T47D (cell line): ENCODE data around the gene PHF5A.
A peak's percentile ranks its signal among the peaks of the same experiment; 100 is the strongest.

Source experiments
- DNase-seq, 2 experiments: peaks; one replicate each; pipeline versions ENCODE4 v3.0.0 to v3.0.0-alpha.2; 2011 to 2012; ENCODE audit warnings: low read depth in 1 of 2, low spot score in 1 of 2
- JUND ChIP-seq: IDR thresholded peaks from 2 replicates; pipeline ENCODE4 v1.6.1; 2012; ENCODE audit warnings: low read depth
- in situ Hi-C: cut with HindIII; loops from 2 replicates; pipeline ENCODE4 v1.10.0; 2016; ENCODE audit warnings: low sequenced_read_pairs, low pct_unique_long_range_greater_than_20kb

Gene PHF5A

DNA sequence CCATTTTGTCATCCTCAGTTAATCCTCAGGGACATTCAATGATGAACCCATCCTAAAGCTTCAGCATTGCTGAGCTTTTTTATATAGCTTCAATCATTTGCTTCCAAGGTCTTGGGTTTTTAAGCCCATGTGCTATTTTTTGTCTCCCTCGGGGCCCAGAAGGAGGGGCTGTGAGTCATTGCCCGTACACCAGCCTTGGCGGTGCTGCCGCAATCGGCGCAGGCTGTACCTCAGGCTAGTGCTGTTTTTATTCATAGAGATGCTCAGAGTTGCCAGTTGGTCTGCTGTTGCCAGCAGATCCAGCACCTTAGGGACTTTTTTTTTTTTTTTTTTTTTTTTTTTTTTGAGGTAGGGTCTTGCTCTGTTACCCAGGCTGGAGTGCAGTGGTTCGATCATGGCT, 35.9 kb upstream of the PHF5A start:
- no peak for TF ChIP-seq JUND
- in situ Hi-C loops, result no loop called here
- no peak for DNase-seq

DNA sequence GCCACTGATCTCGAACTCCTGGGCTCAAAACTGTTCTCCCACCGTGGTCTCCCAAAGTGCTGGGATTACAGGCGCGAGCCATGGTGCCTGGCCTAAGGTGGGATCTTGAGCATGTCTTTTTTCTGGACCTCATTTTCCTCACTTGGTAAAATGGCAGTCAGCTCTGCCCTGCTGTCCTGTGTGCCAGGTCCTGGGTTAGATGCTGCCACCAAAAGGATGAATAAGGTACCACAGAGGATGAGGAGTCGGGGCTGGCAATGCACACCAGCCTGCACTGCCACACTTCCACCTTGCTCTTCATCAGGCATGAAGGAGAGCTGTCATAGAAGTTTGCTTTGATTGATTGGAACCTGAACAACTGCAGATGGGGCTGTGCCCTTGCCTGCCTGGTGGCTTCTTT, 32.7 kb upstream of the PHF5A start:
- in situ Hi-C loops, result no loop called here
- TF ChIP-seq JUND, result no peak
- DNase-seq, result peak in 1 of 2 experiments; percentile 66

- in situ Hi-C loops, result no loop called here
- no peak for DNase-seq
- no peak for TF ChIP-seq JUND
Observed at GRCh38 chr22:41500303-41500702, 31.8 kb upstream of the PHF5A start.

GRCh38 chr22:41499624-41500280, 31.3 kb upstream of the PHF5A start:
- DNase-seq, result no peak
- in situ Hi-C loops, result no loop called here
- no peak for TF ChIP-seq JUND

DNA sequence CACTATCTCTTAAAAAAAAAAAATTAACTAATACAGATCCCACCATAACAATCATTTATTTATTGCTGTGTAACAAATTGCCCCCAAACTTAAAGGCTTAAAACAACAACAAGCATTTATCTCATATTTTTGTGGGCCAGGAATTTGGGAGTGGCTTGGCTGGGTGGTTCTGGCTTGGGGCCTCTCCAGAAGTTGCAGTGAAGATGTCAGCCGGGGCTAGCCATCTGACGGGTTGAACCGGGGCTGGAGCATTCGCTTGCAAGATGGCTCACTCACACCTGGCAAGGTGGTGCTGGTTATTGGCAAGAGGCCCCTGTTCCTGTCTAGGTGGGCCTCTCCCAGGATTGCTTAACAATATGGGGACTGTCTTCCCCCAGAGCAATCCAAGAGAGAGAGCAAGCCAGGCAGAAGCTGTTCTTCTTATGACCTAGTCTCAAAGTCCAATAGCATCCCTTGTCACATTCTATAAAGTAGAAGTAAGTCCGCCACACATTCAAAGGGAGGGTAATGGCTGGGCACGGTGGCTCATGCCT, 29.9 kb upstream of the PHF5A start:
- no peak for TF ChIP-seq JUND
- in situ Hi-C loops, result no loop called here
- no peak for DNase-seq

DNA sequence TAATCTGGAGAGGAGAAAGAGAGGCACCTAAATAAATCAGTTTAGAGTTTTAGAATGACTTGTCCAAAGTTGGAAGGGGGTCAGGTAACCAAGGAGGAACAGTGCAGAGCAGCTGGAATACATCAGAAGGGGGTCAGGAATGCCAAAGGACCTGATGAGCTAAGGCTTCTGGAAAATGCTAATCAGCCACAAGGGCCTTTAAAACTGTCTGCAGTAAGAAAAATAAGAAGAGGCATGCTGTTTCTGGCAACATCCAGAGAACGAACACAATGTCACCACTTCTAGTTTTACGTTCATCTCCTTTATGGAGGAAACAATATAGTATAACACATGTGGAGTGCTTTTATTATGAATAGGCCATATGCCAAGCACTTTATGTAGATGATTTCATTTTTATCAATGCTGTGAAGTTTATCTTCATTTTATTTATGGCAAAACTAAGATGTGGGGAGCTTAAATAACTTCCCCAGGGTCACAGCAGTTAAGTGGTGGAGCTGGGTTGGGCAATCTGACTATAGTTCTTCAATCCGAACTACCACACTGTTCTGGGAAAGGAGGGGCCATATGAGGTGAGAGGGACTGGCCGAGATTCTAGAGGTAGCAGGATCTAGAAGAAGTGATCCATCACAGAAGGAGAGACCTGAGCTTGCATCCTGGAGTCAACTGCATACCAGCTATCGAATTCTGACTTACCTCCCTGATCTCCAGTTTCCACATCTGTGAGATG, 23.0 kb upstream of the PHF5A start:
- DNase-seq, result no peak
- in situ Hi-C loops, result no loop called here

GRCh38 chr22:41488596-41489385, 20.3 kb upstream of the PHF5A start:
- TF ChIP-seq JUND, result no peak
- no peak for DNase-seq
- in situ Hi-C loops, result no loop called here

More for the DNA sequence above, 23.0 kb upstream of the PHF5A start:
- no peak for TF ChIP-seq JUND

DNA sequence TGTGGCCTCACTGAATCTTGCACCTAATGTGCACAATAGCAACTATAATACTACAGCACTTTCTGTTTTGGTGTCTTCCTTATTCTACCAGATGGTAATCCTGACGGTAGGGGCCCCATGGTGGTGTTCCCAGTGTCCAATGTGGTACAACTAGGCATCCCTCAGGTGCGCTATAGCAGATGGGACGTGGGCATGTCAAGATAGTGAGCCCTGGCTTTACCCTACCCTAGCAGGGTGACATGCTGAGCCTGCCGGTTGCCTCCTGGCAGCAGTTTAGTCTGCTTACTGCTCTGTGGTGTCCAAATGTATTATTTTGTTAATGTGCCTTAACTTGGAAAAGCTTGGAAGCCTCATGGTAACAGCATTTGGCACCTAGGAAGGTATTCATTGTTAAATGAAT, 19.6 kb upstream of the PHF5A start:
- no peak for TF ChIP-seq JUND
- DNase-seq, result no peak
- in situ Hi-C loops, result no loop called here

- in situ Hi-C loops, result no loop called here
- no peak for TF ChIP-seq JUND
- no peak for DNase-seq
Observed at GRCh38 chr22:41487037-41487935, 18.8 kb upstream of the PHF5A start.

GRCh38 chr22:41485033-41485432, 16.5 kb upstream of the PHF5A start:
- no peak for TF ChIP-seq JUND
- in situ Hi-C loops, result no loop called here
- DNase-seq, result no peak

GRCh38 chr22:41482319-41482935, 13.9 kb upstream of the PHF5A start:
- in situ Hi-C loops, result no loop called here
- TF ChIP-seq JUND, result no peak
- DNase-seq, result no peak
